Psoas muscle (tissue), 8 donors: ENCODE measurements around the gene MFSD6. TPM values are rescaled to one million over a fixed set of nuclear protein-coding genes. Genes with fewer than 3 reads are reported as not detected.

Source experiments
- ATAC-seq, 4 donors: fragments of 200-7000 bp; cut with Tn5 transposase; one replicate each; pipeline ENCODE4 v1.9.1; 2020; ENCODE audit warnings: moderate library complexity in 3 of 4, mild to moderate bottlenecking in 2 of 4
- DNase-seq, 2 donors: peaks; one replicate each; pipeline ENCODE4 v3.0.0-alpha.2; 2020
- H3K27ac ChIP-seq: fragments of 200-600 bp; one replicate; pipeline ENCODE4 v1.8.0; 2022
- H3K27me3 ChIP-seq, 3 donors: fragments of 200-600 bp in 1 of 3; one replicate each; pipeline versions ENCODE4 v1.6.1 to v1.8.0; 2013 to 2022; ENCODE audit warnings: low read length in 2 of 3, mild to moderate bottlenecking in 2 of 3, moderate library complexity in 1 of 3; ENCODE audit not compliant: insufficient read depth in 3 of 3
- H3K36me3 ChIP-seq, 2 donors: fragments of 200-600 bp in 1 of 2; one replicate each; pipeline versions ENCODE4 v1.6.1 to v1.8.0; 2013 to 2022; ENCODE audit warnings: low read depth in 1 of 2, mild to moderate bottlenecking in 1 of 2, moderate library complexity in 1 of 2; ENCODE audit not compliant: insufficient read depth in 1 of 2
- H3K4me1 ChIP-seq: fragments of 200-600 bp; one replicate; pipeline ENCODE4 v1.8.0; 2022
- H3K4me3 ChIP-seq: fragments of 200-600 bp; one replicate; pipeline ENCODE4 v1.8.0; 2022; ENCODE audit warnings: mild to moderate bottlenecking
- H3K9me3 ChIP-seq: fragments of 200-600 bp; one replicate; pipeline ENCODE4 v1.8.0; 2022
- WGBS, 3 donors: extraction: QIAGEN DNeasy Blood & Tissue Kit; methylation state at CpG; one replicate each; pipeline versions ENCODE4 v1.1.6 to v1.1.7; 2013; 5-methylcytosine and 5-hydroxymethylcytosine counted together
- intact Hi-C, 2 donors: fragments of 100-400 bp; cut with DNase I; formaldehyde crosslinking; loops; one replicate each; pipeline versions ENCODE4 v1.11.0 to v1.14.2; 2022
- polyA plus RNA-seq, 3 donors: library from polyadenylated mRNA; stranded (reverse); fragments of 200-250 nt; gene quantifications; one replicate each; pipeline ENCODE4 v1.2.3, GENCODE V29; 2013
- total RNA-seq, 4 donors: library from RNA; stranded (reverse); fragmentation: NEBNext Ultra II Directional in 2 of 4; extraction: Animal tissue kit (Norgen Biotek cat#: 25700) in 2 of 4; gene quantifications; one replicate each; pipeline versions ENCODE4 v1.2.1 to v1.2.4, GENCODE V29; 2021 to 2023
- TF ChIP-seq, protein P1 (sequence below): fragments of 200-600 bp; IDR thresholded peaks from one replicate; pipeline ENCODE4 v1.8.0; 2022; ENCODE audit warnings: antibody characterized with exemption
- donor health status: healthy with polysubstance abuse.
- donor health status: DM: no; HTN: no; CAD: no; lungs with moderate emphysema.
- donor health status: Bipolar disorder and iron deficiency.
- donor health status: healthy.
- donor health status: DM: yes; HTN: yes; CAD: no.
- donor health status: DM: no; HTN: no; CAD: no.
- donor health status: DM: no; HTN: no; CAD: no.
- donor health status: DM: yes; HTN: yes; CAD: no.

MFSD6 gene
- total and polyA plus RNA-seq, 7 donors: 2.6 to 9.4 (median 5.0) TPM

DNA sequence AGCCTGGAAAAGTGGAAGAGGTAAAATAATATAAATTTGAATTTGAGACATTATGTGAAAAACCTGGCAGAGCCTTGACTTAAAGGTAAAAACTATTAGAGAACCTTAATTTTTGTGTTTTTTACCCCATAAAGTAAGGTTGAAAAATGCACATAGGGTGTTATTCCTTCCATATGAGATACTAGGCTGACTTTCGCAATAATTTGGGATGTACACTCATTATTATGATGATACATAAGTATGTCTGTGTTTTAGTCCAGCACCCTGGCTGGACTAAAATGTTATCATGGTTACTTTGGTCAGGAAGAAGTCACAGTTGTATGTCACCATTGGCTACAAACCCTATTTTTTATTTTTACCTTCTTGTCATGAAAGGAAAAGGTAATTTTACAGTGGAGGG, 106.5 kb downstream of the MFSD6 start:
- H3K36me3 ChIP-seq: no peaks in the 10 kb centered on the region
- 95 to 100% (median 98%) methylated on average over 1 of the region's 1 CpG for WGBS, 3 donors
- ATAC-seq (no peak), DNase-seq (no peak)
- intact Hi-C loops: loop anchor here (5.0 to 10.0 kb wide), 2 partner anchors 130 to 422 kb away; no protein-coding TSS in a partner anchor
- TF ChIP-seq, protein P1, sequence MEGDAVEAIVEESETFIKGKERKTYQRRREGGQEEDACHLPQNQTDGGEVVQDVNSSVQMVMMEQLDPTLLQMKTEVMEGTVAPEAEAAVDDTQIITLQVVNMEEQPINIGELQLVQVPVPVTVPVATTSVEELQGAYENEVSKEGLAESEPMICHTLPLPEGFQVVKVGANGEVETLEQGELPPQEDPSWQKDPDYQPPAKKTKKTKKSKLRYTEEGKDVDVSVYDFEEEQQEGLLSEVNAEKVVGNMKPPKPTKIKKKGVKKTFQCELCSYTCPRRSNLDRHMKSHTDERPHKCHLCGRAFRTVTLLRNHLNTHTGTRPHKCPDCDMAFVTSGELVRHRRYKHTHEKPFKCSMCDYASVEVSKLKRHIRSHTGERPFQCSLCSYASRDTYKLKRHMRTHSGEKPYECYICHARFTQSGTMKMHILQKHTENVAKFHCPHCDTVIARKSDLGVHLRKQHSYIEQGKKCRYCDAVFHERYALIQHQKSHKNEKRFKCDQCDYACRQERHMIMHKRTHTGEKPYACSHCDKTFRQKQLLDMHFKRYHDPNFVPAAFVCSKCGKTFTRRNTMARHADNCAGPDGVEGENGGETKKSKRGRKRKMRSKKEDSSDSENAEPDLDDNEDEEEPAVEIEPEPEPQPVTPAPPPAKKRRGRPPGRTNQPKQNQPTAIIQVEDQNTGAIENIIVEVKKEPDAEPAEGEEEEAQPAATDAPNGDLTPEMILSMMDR: no peak
- H3K4me3 ChIP-seq: no peak overlapping the region
- H3K27ac ChIP-seq: no peak overlapping the region
- no peaks in the 10 kb centered on the region for H3K9me3 ChIP-seq
- no peaks in the 10 kb centered on the region for H3K4me1 ChIP-seq
- no peaks in the 10 kb centered on the region for H3K27me3 ChIP-seq

DNA sequence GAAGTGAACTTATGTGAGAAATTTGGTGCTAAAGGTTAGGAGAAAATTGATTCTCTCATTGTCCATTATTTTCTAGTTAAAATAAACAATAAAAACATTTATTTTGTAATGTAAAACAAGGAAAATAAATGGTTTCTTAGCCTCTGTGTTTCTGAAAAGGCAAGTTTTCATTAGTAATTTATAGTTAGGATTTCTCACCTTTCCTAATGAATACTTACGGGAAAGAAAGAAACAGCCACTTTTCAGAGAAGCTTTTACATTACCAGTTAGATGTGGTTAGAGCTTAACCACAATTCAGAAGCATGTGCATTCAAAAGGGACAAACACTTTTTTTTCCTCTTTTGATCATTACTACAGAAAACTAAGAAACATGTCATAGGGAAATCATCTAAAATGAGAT, 107.5 kb downstream of the MFSD6 start:
- DNase-seq (no peak), ATAC-seq (no peak)
- Histone ChIP-seq H3K4me1 (no peaks in the 10 kb centered on the region), H3K4me3 (no peak overlapping the region), H3K27ac (no peak overlapping the region), H3K9me3 (no peaks in the 10 kb centered on the region), H3K27me3 (no peaks in the 10 kb centered on the region), H3K36me3 (no peaks in the 10 kb centered on the region)
- WGBS, 3 donors: 85 to 97% (median 94%) methylated on average over 1 of the region's 1 CpG
- TF ChIP-seq, protein P1: no peak
- intact Hi-C loops: loop anchor here in 1 of 2 donors (10.0 kb wide), 1 partner anchor 131 kb away; no protein-coding TSS in a partner anchor

DNA sequence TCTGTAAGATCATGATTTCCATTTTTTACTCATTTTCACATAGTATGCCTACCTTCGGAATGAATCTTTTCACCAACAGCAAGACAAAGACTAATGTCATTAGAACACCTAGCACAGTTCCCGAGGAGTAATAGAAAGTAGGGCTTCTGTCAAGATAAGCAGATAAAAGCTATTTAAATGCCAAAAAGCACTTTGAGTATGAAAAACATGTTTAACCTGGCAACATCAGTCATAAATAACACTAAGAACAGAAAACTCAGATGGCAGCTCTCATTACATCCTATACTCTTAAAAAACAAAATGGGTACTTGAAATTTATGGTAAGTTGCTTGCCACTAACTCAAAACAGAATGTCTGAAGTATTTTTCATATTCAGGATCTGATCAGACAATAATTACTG, 109.3 kb downstream of the MFSD6 start:
- Histone ChIP-seq H3K27ac (no peak overlapping the region), H3K4me3 (no peak overlapping the region), H3K4me1 (no peaks in the 10 kb centered on the region), H3K27me3 (no peaks in the 10 kb centered on the region), H3K9me3 (no peaks in the 10 kb centered on the region), H3K36me3 (no peaks in the 10 kb centered on the region)
- ATAC-seq (no peak), DNase-seq (no peak)
- TF ChIP-seq, protein P1: no peak
- WGBS, 3 donors: 92 to 96% (median 96%) methylated on average over 2 of the region's 2 CpGs
- intact Hi-C loops: loop anchor here in 1 of 2 donors (10.0 kb wide), 1 partner anchor 133 kb away; no protein-coding TSS in a partner anchor

DNA sequence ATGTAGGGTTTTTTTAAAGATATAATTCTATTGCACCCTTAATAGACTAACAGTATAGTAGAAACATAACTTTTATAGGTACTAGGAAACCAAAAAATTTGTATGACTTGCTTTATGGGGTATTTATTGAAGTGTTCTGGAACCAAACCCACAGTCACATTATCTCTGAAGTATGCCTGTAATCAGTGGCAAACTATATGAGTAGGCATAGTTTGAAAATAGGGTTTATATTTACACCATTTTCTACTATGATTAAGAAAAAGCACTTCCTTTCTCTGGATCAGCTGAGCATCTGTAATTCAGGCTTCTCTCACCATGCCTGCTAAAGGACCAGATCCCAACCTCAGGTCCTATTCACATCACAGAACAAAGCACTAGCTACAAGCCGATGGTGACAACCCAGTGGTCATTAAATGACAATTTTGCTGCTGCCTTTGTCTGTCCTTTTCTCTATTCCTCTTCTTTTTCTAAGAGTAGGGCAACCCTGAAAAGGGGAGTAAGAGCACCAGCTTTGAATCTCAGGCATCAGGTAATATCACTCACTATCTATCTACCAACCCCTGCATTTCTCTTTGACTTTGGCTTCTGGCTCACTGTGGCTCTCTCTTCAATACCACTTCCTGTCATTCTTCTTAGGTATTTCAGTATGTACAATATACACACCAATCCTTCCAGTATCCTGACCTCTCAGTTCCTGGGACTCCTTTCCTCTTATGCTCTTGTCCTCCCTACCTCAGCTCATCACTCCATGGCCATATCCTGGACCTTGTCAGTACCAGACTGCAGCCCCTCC, 112.0 kb downstream of the MFSD6 start:
- H3K27me3 ChIP-seq: no peaks in the 10 kb centered on the region
- TF ChIP-seq, protein P1: no peak
- no peaks in the 10 kb centered on the region for H3K36me3 ChIP-seq
- WGBS, 3 donors: 89 to 95% (median 93%) methylated on average over 1 of the region's 1 CpG
- DNase-seq: no peak
- no peak overlapping the region for H3K4me3 ChIP-seq
- intact Hi-C loops: loop anchor here in 1 of 2 donors (10.0 kb wide), 1 partner anchor 135 kb away; no protein-coding TSS in a partner anchor
- H3K27ac ChIP-seq: no peak overlapping the region
- no peak for ATAC-seq
- no peaks in the 10 kb centered on the region for H3K4me1 ChIP-seq
- no peaks in the 10 kb centered on the region for H3K9me3 ChIP-seq
